ENCODE data around the gene SPTLC2. TPM values are rescaled to one million over a fixed set of nuclear protein-coding genes. Genes with fewer than 3 reads are reported as not detected.

The SPTLC2 gene
- polyA plus RNA-seq, 1 donor, result 78.0 TPM

DNA sequence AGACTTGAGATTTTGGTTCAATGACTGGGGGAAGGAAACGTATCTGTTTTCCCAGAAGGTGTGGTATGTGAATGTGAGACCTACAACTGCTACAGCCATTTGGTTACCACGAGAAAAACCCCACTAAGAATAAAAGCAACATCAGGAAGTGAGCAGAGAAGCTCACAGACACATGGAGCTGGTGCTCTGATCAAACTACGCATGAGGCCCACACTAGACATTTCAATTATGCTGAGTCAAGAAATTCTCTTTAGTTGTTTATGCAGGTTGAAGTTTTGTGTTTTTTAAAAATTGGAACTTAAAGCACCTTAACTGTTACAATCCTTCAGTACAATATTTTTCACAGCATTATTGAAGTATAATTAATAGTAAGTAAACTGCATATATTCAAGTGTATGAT lies 8.9 kb upstream of the SPTLC2 start:
- DNase-seq, result no peak

- DNase-seq, result no peak
These were observed 6.8 kb upstream of the SPTLC2 start for GRCh38 chr14:77623201-77623600.

DNA sequence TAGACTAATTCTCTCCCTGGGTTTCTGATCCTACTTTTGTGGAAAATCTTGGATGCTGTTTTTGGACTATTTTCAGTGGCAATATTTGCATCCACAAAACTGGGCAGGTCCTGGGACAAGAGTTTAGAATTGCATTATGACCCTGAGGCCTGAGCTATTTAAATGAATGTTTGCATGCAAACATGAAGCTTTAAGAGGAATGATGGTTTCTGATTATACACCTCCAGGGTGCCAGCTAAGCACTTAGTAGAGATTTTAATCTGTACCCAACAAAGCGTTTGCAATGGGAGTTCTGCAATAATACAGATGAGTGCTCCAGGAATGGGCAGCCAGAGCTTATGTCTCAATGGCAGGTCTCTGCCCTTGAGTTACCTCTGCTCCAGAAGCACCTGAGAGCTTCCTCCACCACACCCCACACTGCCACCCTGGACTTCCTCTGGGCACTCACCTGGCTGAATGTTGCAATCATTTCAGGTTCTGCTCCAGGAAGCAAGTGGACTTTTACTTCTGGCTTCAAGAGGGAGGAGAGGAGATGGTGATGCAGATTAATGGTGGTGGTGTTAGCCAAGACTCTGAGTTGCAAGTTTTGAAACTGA lies 6.0 kb upstream of the SPTLC2 start:
- DNase-seq, result no peak

DNA sequence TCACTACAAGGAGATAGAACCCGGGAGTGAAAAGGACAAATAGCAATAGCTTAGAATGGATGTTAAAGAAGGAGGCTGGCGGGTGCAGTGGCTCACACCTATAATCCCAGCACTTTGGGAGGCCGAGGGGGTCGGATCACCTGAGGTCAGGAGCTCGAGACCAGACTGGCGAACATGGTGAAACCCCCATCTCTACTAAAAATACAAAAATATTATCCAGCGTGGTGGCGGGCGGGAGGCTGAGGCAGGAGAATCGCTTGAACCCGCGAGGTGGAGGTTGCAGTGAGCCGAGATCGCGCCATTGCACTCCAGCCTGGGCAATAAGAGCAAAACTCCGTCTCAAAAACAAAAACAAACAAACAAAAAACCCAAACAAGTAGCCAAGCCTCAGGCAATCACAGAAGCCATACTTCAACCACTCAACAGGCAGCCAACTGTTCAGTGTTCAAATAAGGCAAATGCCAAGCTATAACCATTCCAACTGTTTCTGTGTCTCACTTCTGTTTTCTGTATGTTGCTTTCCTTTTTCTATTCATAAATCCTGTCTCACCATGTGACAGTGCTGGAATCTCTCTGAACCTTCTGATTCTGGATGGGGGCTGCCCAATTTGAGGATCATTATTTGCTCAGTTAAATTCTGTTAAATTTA lies 3.9 kb upstream of the SPTLC2 start:
- DNase-seq, result no peak

DNA sequence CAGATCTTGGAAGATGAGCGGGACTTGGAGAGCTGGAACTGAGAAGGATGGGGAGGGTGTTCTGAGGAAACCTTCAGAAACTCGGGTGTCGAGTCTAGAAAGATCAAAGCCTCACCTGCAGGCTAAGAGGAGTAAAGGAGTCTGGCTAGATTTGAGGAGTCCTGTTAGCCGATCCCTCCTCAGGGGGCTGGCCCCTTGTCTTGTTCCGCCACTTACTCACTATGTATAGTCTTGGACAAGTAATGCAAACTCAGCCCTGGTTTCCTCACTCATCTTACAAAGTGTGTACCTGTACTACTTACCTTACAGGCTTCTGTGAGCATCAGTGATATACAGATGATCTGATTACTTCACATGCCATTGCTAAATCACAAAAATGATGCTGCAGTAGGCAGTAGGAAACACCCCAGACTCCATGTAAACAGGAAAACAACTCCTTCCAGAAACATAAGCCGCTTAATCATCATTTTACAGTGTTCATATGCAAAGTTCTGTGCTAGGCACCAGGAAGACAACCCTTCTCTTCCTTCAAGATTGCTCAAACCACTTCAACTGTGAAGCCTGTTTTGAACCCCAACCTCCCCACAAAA lies 2.0 kb upstream of the SPTLC2 start:
- no peak for DNase-seq

DNA sequence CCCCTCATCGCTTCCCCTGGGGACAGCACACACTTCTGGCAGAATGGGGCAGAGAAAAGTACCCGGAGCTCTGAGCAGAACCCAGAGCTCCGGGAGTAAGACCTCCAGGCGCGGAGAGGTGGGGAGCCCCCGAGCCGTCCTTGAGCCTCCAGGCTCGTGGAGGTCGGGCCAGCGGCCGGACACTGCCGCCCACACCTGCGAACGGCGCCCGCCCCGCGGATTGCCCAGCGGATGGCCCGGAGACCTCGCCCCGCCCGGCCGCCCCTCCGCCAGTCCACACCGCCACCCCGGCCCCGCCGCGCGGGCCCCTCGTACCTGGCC lies 344 bp downstream of the SPTLC2 start:
- DNase-seq, result no peak

DNA sequence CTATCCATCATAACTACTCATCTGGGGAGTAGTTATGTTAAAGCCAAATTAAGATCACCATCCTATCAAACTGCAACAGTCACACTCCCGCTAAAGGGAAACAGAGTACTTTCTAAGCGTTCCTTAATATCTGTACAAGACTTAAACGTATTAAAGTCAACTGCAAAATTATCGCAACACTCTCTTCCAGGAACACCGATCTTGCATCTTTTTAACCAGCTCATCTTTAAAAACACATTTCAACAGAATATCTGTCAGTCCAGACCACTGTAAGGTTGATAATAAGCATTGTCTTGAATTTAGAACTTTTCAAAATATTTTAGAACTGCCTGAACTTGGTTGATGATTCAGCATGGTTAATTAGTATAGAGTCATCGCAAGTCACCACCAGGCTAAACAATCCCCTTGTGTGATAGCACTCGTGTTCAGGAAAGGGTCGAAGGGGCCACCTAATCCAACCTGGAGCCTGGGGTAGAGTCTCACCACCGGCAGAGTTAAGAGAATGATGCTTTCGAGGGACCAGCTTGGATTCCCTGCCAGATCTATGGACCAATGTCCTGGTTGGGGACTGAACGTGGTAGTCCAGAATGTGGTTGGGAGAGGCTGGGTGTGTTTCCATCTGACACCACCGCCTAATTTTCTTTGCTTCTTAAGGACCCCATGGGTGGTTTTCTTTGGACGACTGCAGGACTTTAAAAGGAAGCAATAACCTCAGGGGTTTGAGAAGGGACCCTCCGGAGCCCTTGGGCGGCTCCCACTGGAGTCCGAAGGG lies 890 bp downstream of the SPTLC2 start:
- DNase-seq, result no peak

GRCh38 chr14:77613201-77613600 lies 3.2 kb downstream of the SPTLC2 start:
- DNase-seq, result no peak

DNA sequence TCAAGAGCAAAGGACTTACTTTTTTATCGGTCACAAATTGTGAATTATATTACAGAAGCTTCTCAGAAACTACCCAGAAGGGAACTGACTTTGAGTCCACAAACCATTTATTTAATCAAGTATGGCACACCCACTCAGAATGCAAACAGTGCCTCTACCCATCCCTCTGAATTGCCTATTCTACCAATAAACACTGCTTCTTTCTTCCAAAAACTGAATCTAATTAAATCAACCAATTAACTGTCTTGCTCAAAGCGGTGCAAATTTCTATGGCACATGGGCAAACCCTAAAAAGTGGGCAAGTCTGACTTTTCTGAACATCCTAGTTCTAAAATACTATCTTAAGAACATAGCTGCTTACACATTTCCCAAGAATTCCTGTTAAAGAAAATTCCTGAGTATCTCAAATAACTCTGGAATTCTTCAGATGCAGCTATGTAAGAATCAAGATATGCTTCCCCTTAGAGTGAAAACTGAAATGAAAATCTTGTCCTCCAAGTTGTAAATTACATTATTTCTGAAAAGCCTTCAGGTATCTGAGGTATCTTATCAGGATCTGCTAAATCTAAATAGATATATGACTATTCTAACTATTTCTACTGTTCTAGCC lies 4.3 kb downstream of the SPTLC2 start:
- no peak for DNase-seq

DNA sequence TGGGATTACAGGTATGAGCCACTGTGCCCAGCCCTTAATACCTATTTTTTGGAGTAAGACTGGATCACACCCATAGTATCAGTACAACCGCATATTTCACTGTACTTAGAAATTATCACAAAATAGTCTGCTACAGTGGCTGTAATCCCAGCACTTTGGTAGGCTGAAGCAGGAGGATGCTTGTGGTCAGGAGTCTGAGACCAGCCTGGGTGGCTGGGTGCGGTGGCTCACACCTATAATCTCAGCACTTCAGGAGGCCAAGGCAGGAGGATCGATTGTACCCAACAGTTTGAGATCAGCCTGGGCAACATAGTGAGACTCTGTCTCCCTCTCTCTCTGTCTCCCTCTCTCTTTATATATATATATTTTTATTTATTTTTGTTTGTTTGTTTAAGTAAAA lies 5.9 kb downstream of the SPTLC2 start:
- no peak for DNase-seq

GRCh38 chr14:77609922-77610321 lies 6.5 kb downstream of the SPTLC2 start:
- no peak for DNase-seq

DNA sequence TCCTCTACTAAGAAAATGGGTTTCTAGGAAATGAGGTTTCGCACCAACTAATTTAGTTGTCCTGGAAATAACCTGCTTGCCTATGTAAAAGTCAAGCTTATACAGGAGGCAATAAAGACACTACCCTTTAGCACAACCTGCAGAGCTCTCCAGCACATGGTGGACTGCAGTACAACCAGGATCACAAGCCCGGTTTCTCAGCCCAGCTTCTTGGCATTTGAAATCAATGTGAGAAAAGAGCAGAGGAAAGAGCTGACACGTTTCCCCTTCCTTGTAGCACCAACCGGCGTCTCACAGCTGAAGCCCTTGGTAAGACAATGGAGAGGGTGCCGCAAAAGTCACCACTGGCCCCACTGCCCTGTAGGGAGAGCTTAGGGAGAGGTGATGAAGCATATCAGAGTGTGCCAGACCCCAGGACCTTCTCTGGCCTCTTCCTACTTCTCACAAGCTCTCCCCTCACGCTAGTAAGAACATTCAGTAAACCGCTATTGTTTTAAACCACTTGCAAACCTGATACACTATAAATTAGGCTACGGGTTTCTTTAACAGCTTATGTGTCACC lies 8.6 kb downstream of the SPTLC2 start:
- no peak for DNase-seq

DNA sequence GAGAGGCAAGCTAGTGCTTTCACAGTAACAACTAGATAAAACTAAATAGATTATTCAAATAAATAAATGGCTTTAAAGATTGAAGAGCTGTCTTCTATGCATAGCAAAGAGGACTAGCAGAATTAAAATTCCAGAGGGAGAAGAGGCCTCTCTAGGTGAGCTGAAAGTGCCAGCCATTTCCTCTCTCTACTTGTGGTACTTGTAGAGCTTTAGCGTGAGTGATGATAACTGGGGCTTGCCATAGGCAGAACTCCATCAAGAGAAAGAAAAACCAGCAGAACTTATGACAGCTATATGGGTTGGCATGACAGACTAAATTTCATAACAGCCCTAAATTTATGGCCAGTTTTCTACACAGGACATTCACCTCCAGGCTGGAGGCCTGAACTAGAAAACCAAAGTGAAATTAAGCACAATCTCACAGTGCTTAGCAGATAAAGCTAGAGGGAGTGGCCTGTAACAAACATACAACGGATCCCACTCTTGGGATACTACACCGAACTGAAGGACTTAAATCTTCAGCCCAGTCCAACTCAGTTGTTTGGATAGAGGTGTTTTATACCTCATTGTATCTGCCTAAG lies 11.0 kb downstream of the SPTLC2 start:
- no peak for DNase-seq

DNA sequence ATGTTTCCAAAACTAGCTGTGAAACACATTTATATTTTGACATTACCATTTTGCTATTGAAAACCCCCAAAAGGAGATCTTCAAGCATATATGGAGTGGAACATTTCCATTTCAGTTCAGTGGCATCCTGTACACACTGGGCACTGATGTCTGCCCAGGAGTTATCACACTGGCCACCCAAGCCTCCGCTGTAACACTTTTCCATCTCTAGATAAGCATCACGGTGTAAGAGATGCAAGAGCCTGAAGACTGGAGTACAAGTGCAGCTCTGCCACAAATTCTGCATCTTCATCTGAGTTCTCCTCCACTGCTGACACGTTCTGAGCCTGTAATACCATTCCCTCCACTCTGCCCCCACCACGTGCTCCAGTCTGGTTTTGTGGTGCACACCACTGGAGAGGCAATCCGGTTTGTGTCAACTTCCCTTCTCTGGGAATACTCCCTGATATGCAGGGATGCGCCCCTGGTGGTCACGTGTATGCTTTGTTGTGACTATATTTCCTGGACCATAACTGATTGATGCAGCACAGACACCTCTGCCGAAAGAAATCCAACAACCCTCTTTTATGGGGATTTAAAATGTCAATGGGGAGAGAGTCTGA lies 12.7 kb downstream of the SPTLC2 start:
- no peak for DNase-seq

DNA sequence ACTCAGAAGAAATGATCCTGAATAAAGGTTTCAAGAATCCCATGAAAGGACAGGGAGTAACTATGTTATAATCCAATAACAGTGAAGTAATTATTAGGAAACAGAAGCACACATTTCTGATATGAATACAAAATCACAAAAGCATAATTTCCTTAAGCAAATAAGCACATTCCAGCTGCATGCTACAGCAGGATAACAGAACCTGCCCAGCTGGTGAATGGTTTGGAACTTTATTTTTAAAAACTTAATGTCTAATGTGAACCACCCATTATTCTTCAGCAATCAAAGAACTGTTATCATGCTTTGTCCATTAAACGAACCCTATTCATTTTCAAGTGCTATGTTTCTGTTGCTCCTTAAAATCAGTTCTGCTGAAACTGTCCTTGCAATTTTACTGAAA lies 13.4 kb downstream of the SPTLC2 start:
- DNase-seq, result no peak

DNA sequence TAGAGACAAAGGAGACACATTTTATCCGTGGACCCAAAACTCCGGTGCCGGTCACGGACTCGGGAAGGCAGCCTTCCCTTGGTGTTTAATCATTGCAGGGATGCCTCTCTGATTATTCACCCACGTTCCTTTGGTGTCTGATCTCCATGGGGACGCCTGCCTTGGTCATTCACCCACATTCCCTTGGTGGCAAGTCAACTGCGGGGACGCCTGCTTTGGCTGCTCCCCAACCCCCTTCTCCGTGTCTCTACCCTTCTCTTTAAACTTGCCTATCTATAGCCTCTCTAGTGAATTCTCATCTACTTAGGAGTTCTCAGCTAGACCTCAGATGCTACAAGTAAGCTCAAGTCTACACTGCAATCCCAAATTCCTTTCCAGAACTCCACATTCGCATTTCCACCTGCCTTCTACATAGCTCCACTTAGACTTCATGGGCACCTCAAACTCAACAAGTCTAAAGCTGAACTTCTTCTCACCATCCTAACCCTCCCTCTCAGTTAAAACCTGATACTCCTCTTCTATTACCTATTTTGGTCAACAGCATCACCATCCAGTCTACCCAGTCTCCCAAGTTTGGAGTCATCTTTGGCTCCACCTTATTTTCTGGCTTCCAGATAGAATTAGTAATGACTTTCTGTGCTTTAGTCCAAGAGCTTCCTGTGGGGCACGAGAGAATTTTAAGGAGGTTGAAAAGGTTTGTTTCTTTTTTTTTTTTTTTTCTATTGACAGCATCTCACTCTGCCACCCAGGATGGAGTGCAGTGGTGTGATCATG lies 14.4 kb downstream of the SPTLC2 start:
- no peak for DNase-seq

DNA sequence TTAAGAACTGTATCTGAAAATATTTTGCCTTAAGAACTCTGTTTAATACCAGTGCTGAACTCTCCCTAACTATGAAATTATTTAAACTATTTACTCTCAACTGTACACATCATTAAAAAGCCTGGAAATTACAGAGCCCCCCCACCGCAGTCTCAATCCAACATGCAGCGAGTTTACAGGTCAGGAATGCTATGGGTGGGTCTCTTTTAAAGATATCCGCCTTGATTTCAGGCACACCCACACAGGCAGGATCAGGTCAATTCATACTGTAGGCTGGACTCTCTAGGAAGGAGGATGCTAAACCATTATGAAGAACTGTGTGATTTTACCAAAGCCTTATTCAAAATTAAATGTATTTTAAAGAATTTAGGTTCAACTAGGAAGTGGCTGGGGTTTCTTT lies 16.5 kb downstream of the SPTLC2 start:
- no peak for DNase-seq

GRCh38 chr14:77598366-77599070 lies 17.9 kb downstream of the SPTLC2 start:
- no peak for DNase-seq

DNA sequence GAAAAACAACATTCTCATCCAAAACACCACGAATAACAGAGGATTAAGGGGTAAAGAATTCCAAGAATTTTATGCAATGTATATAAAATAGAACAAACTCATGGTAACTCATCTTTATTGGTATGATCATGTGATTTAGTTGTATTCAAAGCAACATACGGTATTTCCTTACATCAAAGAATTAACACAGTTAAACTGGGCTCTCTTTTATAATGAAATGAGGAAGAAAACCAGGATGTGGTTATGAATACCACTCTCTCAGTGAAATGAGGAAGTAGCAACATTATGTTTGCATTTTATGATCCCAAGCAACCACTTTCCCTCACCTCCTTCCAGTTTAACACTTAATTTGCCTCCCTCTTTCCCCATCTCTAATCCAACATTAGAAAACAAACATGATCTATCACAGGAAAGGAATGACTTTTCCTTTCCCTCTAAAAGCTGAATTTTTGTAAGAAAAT lies 22.9 kb downstream of the SPTLC2 start:
- no peak for DNase-seq

GRCh38 chr14:77590845-77591485 lies 25.5 kb downstream of the SPTLC2 start:
- DNase-seq, result no peak

All from left kidney (tissue), 2 donors.